ENCODE results near the gene LCN9. TPM values are rescaled to one million over a fixed set of nuclear protein-coding genes. Genes with fewer than 3 reads are reported as not detected.

The LCN9 gene
- total RNA-seq, 1 experiment from 2014 or later = 2.6 TPM

- Mint-ChIP-seq H3K27ac (no peak overlapping the region), H3K9me3 (peaks cover 50% of the 10 kb centered on the region), H3K36me3 (peaks cover 65% of the 10 kb centered on the region), H3K4me3 (no peak overlapping the region), H3K27me3 (ENCODE audit: low read depth) (peaks cover 5% of the 10 kb centered on the region), H3K4me1 (peaks cover 3% of the 10 kb centered on the region)
- TF ChIP-seq ETV6 (CRISPR knock-in tag; IDR thresholded peaks at IDR 0.05) = no peak
- TF ChIP-seq CREB1 (CRISPR knock-in tag; IDR thresholded peaks at IDR 0.05) = no peak
- no peak for TF ChIP-seq IRF1 (CRISPR knock-in tag; IDR thresholded peaks at IDR 0.05)
- no peak for TF ChIP-seq CBFB (CRISPR knock-in tag; IDR thresholded peaks at IDR 0.05; ENCODE audit: low read depth)
- no peak for TF ChIP-seq HMGA2 (CRISPR knock-in tag; IDR thresholded peaks at IDR 0.05)
- no peak for TF ChIP-seq ZNF232 (CRISPR knock-in tag; IDR thresholded peaks at IDR 0.05)
- TF ChIP-seq USF2 (CRISPR knock-in tag; IDR thresholded peaks at IDR 0.05) = no peak
- no peak for TF ChIP-seq STAT6 (CRISPR knock-in tag; conservative IDR thresholded peaks at IDR 0.05; ENCODE audit: low read depth)
- TF ChIP-seq NFE2L1 (CRISPR knock-in tag; IDR thresholded peaks at IDR 0.05) = no peak
- TF ChIP-seq E2F5 (CRISPR knock-in tag; IDR thresholded peaks at IDR 0.05) = no peak
- TF ChIP-seq CREM (CRISPR knock-in tag; IDR thresholded peaks at IDR 0.05) = no peak
- no peak for TF ChIP-seq EMX1 (CRISPR knock-in tag; IDR thresholded peaks at IDR 0.05)
- TF ChIP-seq ZNF263 (CRISPR knock-in tag; IDR thresholded peaks at IDR 0.05; ENCODE audit: low read depth) = no peak
- no peak for TF ChIP-seq NR2C2 (CRISPR knock-in tag; IDR thresholded peaks at IDR 0.05)
- TF ChIP-seq E2F4 (CRISPR knock-in tag; IDR thresholded peaks at IDR 0.05; ENCODE audit: borderline replicate concordance, low read depth) = no peak
- no peak for TF ChIP-seq CTCF (IDR thresholded peaks at IDR 0.05)
- no peak for TF ChIP-seq ZNF423 (CRISPR knock-in tag; IDR thresholded peaks at IDR 0.05)
- no peak for TF ChIP-seq PREB (CRISPR knock-in tag; IDR thresholded peaks at IDR 0.05; ENCODE audit: borderline replicate concordance)
- no peak for TF ChIP-seq SMAD4 (CRISPR knock-in tag; IDR thresholded peaks at IDR 0.05)
- TF ChIP-seq TEAD1 (CRISPR knock-in tag; IDR thresholded peaks at IDR 0.05) = no peak
- CTCF ChIA-PET = no interaction called here
- POLR2A ChIA-PET = no interaction called here
- DNase-seq (ENCODE audit: low spot score) (no peak), ATAC-seq (no peak)
Observed at GRCh38 chr9:135655317-135655716, 7.8 kb upstream of the LCN9 start.

Data from WTC11 (cell line).